Mesenchymal stem cell (in vitro differentiated cells and primary cell): ENCODE results near the gene SLC6A12.

Experiments
- DNase-seq: peaks from one replicate; pipeline ENCODE4 v3.0.0-alpha.2; 2013
- H2AFZ ChIP-seq: one replicate; pipeline ENCODE4 v1.6.1; 2013; ENCODE audit warnings: low read depth, mild to moderate bottlenecking, control low read depth, inconsistent platforms, low read length, moderate library complexity
- H2AK5ac ChIP-seq: 2 replicates; pipeline ENCODE4 v1.6.1; 2013; ENCODE audit warnings: low read length, moderate library complexity, mild to moderate bottlenecking, inconsistent platforms; ENCODE audit not compliant: severe bottlenecking
- H2BK120ac ChIP-seq: one replicate; pipeline ENCODE4 v1.6.1; 2013; ENCODE audit warnings: low read depth, mild to moderate bottlenecking, inconsistent platforms, low read length, moderate library complexity
- H2BK12ac ChIP-seq, 2 experiments: one replicate each; pipeline ENCODE4 v1.6.1; 2013; ENCODE audit warnings: inconsistent platforms in 2 of 2, low read length in 2 of 2, mild to moderate bottlenecking in 2 of 2, moderate library complexity in 2 of 2, control low read depth in 1 of 2
- H2BK15ac ChIP-seq: one replicate; pipeline ENCODE4 v1.6.1; 2013; ENCODE audit warnings: mild to moderate bottlenecking, low read depth, inconsistent platforms; ENCODE audit not compliant: poor library complexity, severe bottlenecking
- H2BK5ac ChIP-seq: 2 replicates; pipeline ENCODE4 v1.6.1; 2013; ENCODE audit warnings: low read depth, mild to moderate bottlenecking, low read length, control low read depth, inconsistent platforms; ENCODE audit not compliant: poor library complexity, severe bottlenecking
- H3K14ac ChIP-seq, 2 experiments: one replicate each; pipeline ENCODE4 v1.6.1; 2013; ENCODE audit warnings: inconsistent platforms in 2 of 2, low read length in 2 of 2, control low read depth in 1 of 2, mild to moderate bottlenecking in 1 of 2, moderate library complexity in 1 of 2
- H3K18ac ChIP-seq, 2 experiments: one replicate each; pipeline ENCODE4 v1.6.1; 2013; ENCODE audit warnings: inconsistent platforms in 2 of 2, low read length in 2 of 2, control low read depth in 1 of 2, low read depth in 1 of 2, mild to moderate bottlenecking in 1 of 2
- H3K23ac ChIP-seq, 2 experiments: one replicate each; pipeline ENCODE4 v1.6.1; 2013; ENCODE audit warnings: inconsistent platforms in 2 of 2, low read length in 2 of 2, mild to moderate bottlenecking in 2 of 2, moderate library complexity in 2 of 2, control low read depth in 1 of 2
- H3K27ac ChIP-seq: 2 replicates; pipeline ENCODE4 v1.5.1; 2013; ENCODE audit warnings: mild to moderate bottlenecking, moderate library complexity, low read length, control low read depth, inconsistent platforms; ENCODE audit not compliant: poor library complexity, severe bottlenecking
- H3K27me3 ChIP-seq, 2 experiments: 2 replicates each; pipeline versions ENCODE4 v1.6.1 to v1.7.0; 2013; ENCODE audit warnings: low read length in 2 of 2, mild to moderate bottlenecking in 2 of 2, moderate library complexity in 2 of 2, control low read depth in 1 of 2, inconsistent platforms in 1 of 2; ENCODE audit not compliant: control insufficient read depth in 1 of 2, insufficient read depth in 1 of 2
- H3K36me3 ChIP-seq, 2 experiments: 2 replicates each; pipeline versions ENCODE4 v1.6.1 to v1.7.0; 2013; ENCODE audit warnings: low read length in 2 of 2, control low read depth in 1 of 2, inconsistent platforms in 1 of 2, low read depth in 1 of 2, mild to moderate bottlenecking in 1 of 2; ENCODE audit not compliant: insufficient read depth in 2 of 2, control insufficient read depth in 1 of 2
- H3K4ac ChIP-seq, 2 experiments: one replicate each; pipeline ENCODE4 v1.6.1; 2013; ENCODE audit warnings: inconsistent platforms in 2 of 2, low read length in 2 of 2, mild to moderate bottlenecking in 2 of 2, moderate library complexity in 2 of 2, control low read depth in 1 of 2, low read depth in 1 of 2
- H3K4me1 ChIP-seq: 2 replicates; pipeline ENCODE4 v1.6.1; 2013; ENCODE audit warnings: low read depth, low read length, control low read depth; ENCODE audit not compliant: control insufficient read depth, insufficient read depth
- H3K4me2 ChIP-seq: 2 replicates; pipeline ENCODE4 v1.6.1; 2013; ENCODE audit warnings: low read length, mild to moderate bottlenecking, inconsistent platforms; ENCODE audit not compliant: poor library complexity, severe bottlenecking
- H3K4me3 ChIP-seq, 2 experiments: 2 replicates each; pipeline versions ENCODE4 v1.5.1 to v1.7.0; 2013; ENCODE audit warnings: low read length in 2 of 2, mild to moderate bottlenecking in 2 of 2, control low read depth in 1 of 2, low read depth in 1 of 2; ENCODE audit not compliant: insufficient read depth in 1 of 2
- H3K79me1 ChIP-seq: replicated peaks from 2 replicates; pipeline ENCODE4 v1.6.1; 2013; ENCODE audit warnings: mild to moderate bottlenecking, control low read depth, low read length, inconsistent platforms; ENCODE audit not compliant: poor library complexity, severe bottlenecking
- H3K9ac ChIP-seq: 2 replicates; pipeline ENCODE4 v1.7.0; 2013; ENCODE audit warnings: mild to moderate bottlenecking, low read length, moderate library complexity
- H3K9me3 ChIP-seq: 2 replicates; pipeline ENCODE4 v1.7.0; 2013; ENCODE audit warnings: mild to moderate bottlenecking, low read length; ENCODE audit not compliant: control insufficient read depth
- H4K8ac ChIP-seq: one replicate; pipeline ENCODE4 v1.6.1; 2013; ENCODE audit warnings: inconsistent platforms, mild to moderate bottlenecking, low read length, moderate library complexity
- H4K91ac ChIP-seq: one replicate; pipeline ENCODE4 v1.6.1; 2013; ENCODE audit warnings: mild to moderate bottlenecking, low read length, inconsistent platforms
- WGBS: methylation state at CpG from one replicate; pipeline ENCODE4 v1.1.7; 2013; ENCODE audit warnings: mixed read lengths; 5-methylcytosine and 5-hydroxymethylcytosine counted together

SLC6A12 gene

DNA sequence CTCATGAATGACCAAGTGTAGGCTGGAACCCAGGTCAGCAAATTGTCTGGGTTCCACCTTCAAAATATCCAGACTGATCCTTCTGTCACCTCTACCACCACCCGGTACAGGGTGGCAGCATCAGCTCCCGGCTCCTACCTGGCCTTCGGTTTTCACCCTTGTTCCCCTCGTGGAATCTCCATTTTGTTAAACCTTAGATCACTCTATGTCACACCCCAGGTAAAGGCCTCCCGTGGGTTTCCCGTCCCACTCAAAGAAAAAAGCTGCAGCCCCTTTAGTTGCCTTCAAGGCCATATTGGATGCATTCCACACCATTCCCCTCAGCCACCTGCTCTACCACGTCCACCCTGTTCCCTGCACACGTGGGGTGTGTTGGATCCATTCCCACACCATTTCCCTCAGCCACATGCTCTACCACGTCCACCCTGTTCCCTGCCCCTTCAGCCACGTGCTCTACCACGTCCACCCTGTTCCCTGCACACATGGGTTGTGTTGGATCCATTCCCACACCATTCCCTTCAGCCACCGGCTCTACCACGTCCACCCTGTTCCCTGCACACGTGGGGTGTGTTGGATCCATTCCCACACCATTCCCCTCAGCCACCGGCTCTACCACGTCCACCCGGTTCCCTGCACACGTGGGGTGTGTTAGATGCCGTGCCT lies 24.9 kb upstream of the SLC6A12 start:
- no peaks in the 10 kb centered on the region for H3K79me1 ChIP-seq
- no peak overlapping the region for H3K23ac ChIP-seq
- H3K27me3 ChIP-seq = peaks cover 0 to 7% of the 10 kb centered on the region in 2 experiments
- no peaks in the 10 kb centered on the region for H3K4me1 ChIP-seq
- no peak overlapping the region for H2BK120ac ChIP-seq
- WGBS = 62% methylated on average over 19 of the region's 19 CpGs
- no peak overlapping the region for H4K8ac ChIP-seq
- no peak overlapping the region for H2BK5ac ChIP-seq
- no peak overlapping the region for H2BK15ac ChIP-seq
- H2AK5ac ChIP-seq = no peak overlapping the region
- H3K18ac ChIP-seq = no peak overlapping the region
- H3K4ac ChIP-seq = no peak overlapping the region
- no peak overlapping the region for H3K14ac ChIP-seq
- DNase-seq = no peak
- peaks cover 16% of the 10 kb centered on the region for H3K9me3 ChIP-seq
- no peak overlapping the region for H4K91ac ChIP-seq
- H3K36me3 ChIP-seq = no peaks in the 10 kb centered on the region
- no peak overlapping the region for H2AFZ ChIP-seq
- no peak overlapping the region for H3K9ac ChIP-seq
- no peak overlapping the region for H3K4me3 ChIP-seq
- H3K27ac ChIP-seq = no peak overlapping the region
- H3K4me2 ChIP-seq = no peak overlapping the region
- H2BK12ac ChIP-seq = no peak overlapping the region

- peaks cover 4 to 8% of the 10 kb centered on the region in 2 experiments for H3K27me3 ChIP-seq
- 91% methylated on average over 8 of the region's 9 CpGs for WGBS
- no peak overlapping the region for H4K8ac ChIP-seq
- no peak overlapping the region for H3K4me3 ChIP-seq
- H3K14ac ChIP-seq = no peak overlapping the region
- no peak overlapping the region for H4K91ac ChIP-seq
- no peaks in the 10 kb centered on the region for H3K4me1 ChIP-seq
- no peak overlapping the region for H2BK12ac ChIP-seq
- no peak overlapping the region for H2AFZ ChIP-seq
- H3K4me2 ChIP-seq = no peak overlapping the region
- H3K9ac ChIP-seq = no peak overlapping the region
- no peak overlapping the region for H3K23ac ChIP-seq
- H3K36me3 ChIP-seq = no peaks in the 10 kb centered on the region
- no peak for DNase-seq
- H2AK5ac ChIP-seq = no peak overlapping the region
- peaks cover 13% of the 10 kb centered on the region for H3K9me3 ChIP-seq
- no peak overlapping the region for H2BK5ac ChIP-seq
- H3K27ac ChIP-seq = no peak overlapping the region
- H3K4ac ChIP-seq = no peak overlapping the region
- no peaks in the 10 kb centered on the region for H3K79me1 ChIP-seq
- H2BK15ac ChIP-seq = no peak overlapping the region
- no peak overlapping the region for H2BK120ac ChIP-seq
- H3K18ac ChIP-seq = no peak overlapping the region
These were observed 24.2 kb upstream of the SLC6A12 start for GRCh38 chr12:238116-238515.

GRCh38 chr12:237026-237815 lies 23.3 kb upstream of the SLC6A12 start:
- peaks cover 13% of the 10 kb centered on the region for H3K9me3 ChIP-seq
- H2AFZ ChIP-seq = no peak overlapping the region
- H2BK120ac ChIP-seq = no peak overlapping the region
- no peak for DNase-seq
- no peak overlapping the region for H3K27ac ChIP-seq
- H2BK12ac ChIP-seq = no peak overlapping the region
- H2BK15ac ChIP-seq = no peak overlapping the region
- no peaks in the 10 kb centered on the region for H3K79me1 ChIP-seq
- no peak overlapping the region for H3K4me3 ChIP-seq
- WGBS = 85% methylated on average over 12 of the region's 13 CpGs
- H3K4me1 ChIP-seq = no peaks in the 10 kb centered on the region
- no peaks in the 10 kb centered on the region for H3K36me3 ChIP-seq
- H3K18ac ChIP-seq = no peak overlapping the region
- no peak overlapping the region for H3K4ac ChIP-seq
- H3K14ac ChIP-seq = no peak overlapping the region
- no peak overlapping the region for H3K9ac ChIP-seq
- H4K91ac ChIP-seq = no peak overlapping the region
- H3K4me2 ChIP-seq = no peak overlapping the region
- no peak overlapping the region for H3K23ac ChIP-seq
- no peak overlapping the region for H4K8ac ChIP-seq
- peaks cover 8 to 16% of the 10 kb centered on the region in 2 experiments for H3K27me3 ChIP-seq
- H2BK5ac ChIP-seq = no peak overlapping the region
- no peak overlapping the region for H2AK5ac ChIP-seq

- no peak overlapping the region for H2BK12ac ChIP-seq
- H3K79me1 ChIP-seq = no peaks in the 10 kb centered on the region
- H2BK5ac ChIP-seq = no peak overlapping the region
- no peak overlapping the region for H2BK15ac ChIP-seq
- no peak overlapping the region for H2AFZ ChIP-seq
- H3K36me3 ChIP-seq = no peaks in the 10 kb centered on the region
- peaks cover 15 to 24% of the 10 kb centered on the region in 2 experiments for H3K27me3 ChIP-seq
- H3K27ac ChIP-seq = no peak overlapping the region
- H3K4me1 ChIP-seq = no peaks in the 10 kb centered on the region
- no peak for DNase-seq
- H3K18ac ChIP-seq = no peak overlapping the region
- H3K14ac ChIP-seq = no peak overlapping the region
- H2BK120ac ChIP-seq = no peak overlapping the region
- H3K9me3 ChIP-seq = peaks cover 13% of the 10 kb centered on the region
- H3K4ac ChIP-seq = no peak overlapping the region
- no peak overlapping the region for H2AK5ac ChIP-seq
- no peak overlapping the region for H4K8ac ChIP-seq
- H3K4me3 ChIP-seq = no peak overlapping the region
- H4K91ac ChIP-seq = no peak overlapping the region
- 87% methylated on average over 3 of the region's 3 CpGs for WGBS
- no peak overlapping the region for H3K23ac ChIP-seq
- no peak overlapping the region for H3K9ac ChIP-seq
- no peak overlapping the region for H3K4me2 ChIP-seq
These were observed 22.5 kb upstream of the SLC6A12 start for GRCh38 chr12:236445-236844.
